Esophagus (tissue), 2 donors: ENCODE data around the gene RAI1. TPM values are rescaled to one million over a fixed set of nuclear protein-coding genes. Genes with fewer than 3 reads are reported as not detected.
"Not testable (repeated sequence)": the region's sequence is repeated elsewhere in the genome, so short reads cannot be mapped to it uniquely, and the experiment has no call there.

Experiments
- H3K27ac ChIP-seq, 2 donors: one replicate each; pipeline ENCODE4 v1.5.1; 2013; ENCODE audit warnings: low read depth in 2 of 2, mild to moderate bottlenecking in 2 of 2, inconsistent platforms in 1 of 2, low read length in 1 of 2, moderate library complexity in 1 of 2
- H3K27me3 ChIP-seq, 2 donors: one replicate each; pipeline ENCODE4 v1.6.1; 2013; ENCODE audit warnings: low read length in 2 of 2, control low read depth in 1 of 2, mild to moderate bottlenecking in 1 of 2; ENCODE audit not compliant: insufficient read depth in 2 of 2, control insufficient read depth in 1 of 2
- H3K36me3 ChIP-seq, 2 donors: one replicate each; pipeline ENCODE4 v1.6.1; 2013; ENCODE audit warnings: low read length in 1 of 2; ENCODE audit not compliant: control insufficient read depth in 2 of 2, insufficient read depth in 2 of 2
- H3K4me1 ChIP-seq, 2 donors: one replicate each; pipeline ENCODE4 v1.6.1; 2013; ENCODE audit warnings: low read length in 1 of 2; ENCODE audit not compliant: control insufficient read depth in 2 of 2, insufficient read depth in 2 of 2
- H3K4me3 ChIP-seq, 2 donors: one replicate each; pipeline ENCODE4 v1.5.1; 2013; ENCODE audit warnings: low read length in 2 of 2, mild to moderate bottlenecking in 2 of 2, low read depth in 1 of 2, moderate library complexity in 1 of 2
- H3K9me3 ChIP-seq, 2 donors: one replicate each; pipeline ENCODE4 v1.6.1; 2013; ENCODE audit warnings: mild to moderate bottlenecking in 2 of 2, low read depth in 1 of 2, low read length in 1 of 2, moderate library complexity in 1 of 2; ENCODE audit not compliant: control insufficient read depth in 2 of 2, insufficient read depth in 1 of 2
- WGBS, 2 donors: extraction: QIAGEN DNeasy Blood & Tissue Kit; methylation state at CpG; one replicate each; pipeline ENCODE4 v1.1.7; 2013; 5-methylcytosine and 5-hydroxymethylcytosine counted together
- polyA plus RNA-seq, 2 donors: library from polyadenylated mRNA; stranded (reverse); fragments of 200-250 nt; gene quantifications; one replicate each; pipeline ENCODE4 v1.2.3, GENCODE V29; 2013
- donor health status: healthy with polysubstance abuse.
- donor health status: Bipolar disorder and iron deficiency.

Gene RAI1
- polyA plus RNA-seq, 2 donors: 10.7 to 14.4 TPM

GRCh38 chr17:17670701-17671305 is 10.5 kb upstream of the RAI1 start:
- WGBS, 2 donors: 73 to 80% methylated on average over 16 of the region's 16 CpGs
- no peaks in the 10 kb centered on the region for H3K9me3 ChIP-seq
- no peak overlapping the region for H3K27ac ChIP-seq
- H3K4me1 ChIP-seq: peaks cover 2 to 3% of the 10 kb centered on the region in 2 donors
- no peaks in the 10 kb centered on the region for H3K27me3 ChIP-seq
- H3K36me3 ChIP-seq: no peaks in the 10 kb centered on the region
- no peak overlapping the region for H3K4me3 ChIP-seq

GRCh38 chr17:17671369-17672129 is 9.7 kb upstream of the RAI1 start:
- no peak overlapping the region for H3K27ac ChIP-seq
- no peaks in the 10 kb centered on the region for H3K9me3 ChIP-seq
- H3K4me1 ChIP-seq: peaks cover 0 to under 1% of the 10 kb centered on the region in 2 donors
- H3K36me3 ChIP-seq: no peaks in the 10 kb centered on the region
- no peaks in the 10 kb centered on the region for H3K27me3 ChIP-seq
- H3K4me3 ChIP-seq: no peak overlapping the region
- 69 to 77% methylated on average over 10 of the region's 10 CpGs for WGBS, 2 donors

- Histone ChIP-seq H3K9me3 (no peaks in the 10 kb centered on the region), H3K27me3 (no peaks in the 10 kb centered on the region), H3K27ac (no peak overlapping the region), H3K36me3 (no peaks in the 10 kb centered on the region), H3K4me1 (no peaks in the 10 kb centered on the region), H3K4me3 (no peak overlapping the region)
- 79 to 82% methylated on average over 7 of the region's 7 CpGs for WGBS, 2 donors
Observed at GRCh38 chr17:17672453-17673368, 8.5 kb upstream of the RAI1 start.

GRCh38 chr17:17675416-17675815 is 5.8 kb upstream of the RAI1 start:
- Histone ChIP-seq H3K9me3 (no peaks in the 10 kb centered on the region), H3K4me3 (no peak overlapping the region), H3K36me3 (no peaks in the 10 kb centered on the region), H3K27me3 (no peaks in the 10 kb centered on the region), H3K27ac (no peak overlapping the region), H3K4me1 (no peaks in the 10 kb centered on the region)
- WGBS, 2 donors: 84 to 85% methylated on average over 6 of the region's 6 CpGs

- H3K9me3 ChIP-seq: no peaks in the 10 kb centered on the region
- no peaks in the 10 kb centered on the region for H3K36me3 ChIP-seq
- no peaks in the 10 kb centered on the region for H3K27me3 ChIP-seq
- WGBS, 2 donors: 50 to 54% methylated on average over 11 of the region's 11 CpGs
- no peaks in the 10 kb centered on the region for H3K4me1 ChIP-seq
- no peak overlapping the region for H3K27ac ChIP-seq
- H3K4me3 ChIP-seq: no peak overlapping the region
Observed at GRCh38 chr17:17675925-17676534, 5.2 kb upstream of the RAI1 start.

GRCh38 chr17:17676752-17677151 is 4.5 kb upstream of the RAI1 start:
- Histone ChIP-seq H3K36me3 (no peaks in the 10 kb centered on the region), H3K4me1 (no peaks in the 10 kb centered on the region), H3K4me3 (no peak overlapping the region), H3K9me3 (no peaks in the 10 kb centered on the region), H3K27ac (no peak overlapping the region), H3K27me3 (no peaks in the 10 kb centered on the region)
- 92 to 93% methylated on average over 6 of the region's 6 CpGs for WGBS, 2 donors

GRCh38 chr17:17677299-17678040 is 3.8 kb upstream of the RAI1 start:
- Histone ChIP-seq H3K4me3 (no peak overlapping the region), H3K27me3 (no peaks in the 10 kb centered on the region), H3K27ac (no peak overlapping the region), H3K9me3 (no peaks in the 10 kb centered on the region), H3K4me1 (no peaks in the 10 kb centered on the region), H3K36me3 (no peaks in the 10 kb centered on the region)
- 71% methylated on average over 2 of the region's 2 CpGs for WGBS, 2 donors

GRCh38 chr17:17678063-17678699 is 3.1 kb upstream of the RAI1 start:
- not testable (repeated sequence) for H3K9me3 ChIP-seq, H3K36me3 ChIP-seq, H3K27me3 ChIP-seq, H3K27ac ChIP-seq, H3K4me1 ChIP-seq, H3K4me3 ChIP-seq
- WGBS, 2 donors: 82% methylated on average over 5 of the region's 5 CpGs
